HEK293 (cell line): ENCODE measurements around the gene LNX1.

Experiments
- CTCF ChIA-PET: fragments of 350-600 bp; formaldehyde crosslinking; extraction: SDS; loops from one replicate; lab custom pipeline; 2021; ENCODE audit warnings: antibody characterized with exemption; lab: Yijun Ruan, JAX
- POLR2A ChIA-PET: fragments of 300-600 bp; formaldehyde crosslinking; extraction: SDS; loops from one replicate; lab custom pipeline; 2020; ENCODE audit warnings: antibody characterized with exemption, inconsistent platforms; lab: Yijun Ruan, JAX
- H3K27ac ChIP-seq: fragments of 200-500 bp; sonication (Bioruptor generic); 2 replicates; pipeline ENCODE4 v1.5.1; 2014; ENCODE audit warnings: low read depth, low read length, control low read depth, inconsistent platforms; ENCODE audit errors: extremely low read depth
- H3K36me3 ChIP-seq, 2 experiments: fragments of 200-500 bp in 1 of 2; sonication (Bioruptor generic) in 1 of 2; 1 replicate in 1 of 2; 2 replicates in 1 of 2; pipeline ENCODE4 v1.5.1; 2014 to 2017; ENCODE audit warnings: inconsistent platforms in 2 of 2, low read length in 2 of 2; ENCODE audit not compliant: control insufficient read depth in 2 of 2, insufficient read depth in 1 of 2
- H3K4me1 ChIP-seq: fragments of 200-500 bp; sonication (Bioruptor generic); 2 replicates; pipeline ENCODE4 v1.5.1; 2014; ENCODE audit warnings: mild to moderate bottlenecking, low read length, inconsistent platforms; ENCODE audit not compliant: control insufficient read depth, insufficient read depth
- H3K4me3 ChIP-seq: 2 replicates; pipeline ENCODE4 v1.5.1; 2011; ENCODE audit warnings: low read depth, mild to moderate bottlenecking, control low read depth, low read length, moderate library complexity
- H3K9me3 ChIP-seq: fragments of 200-500 bp; sonication (Bioruptor generic); 2 replicates; pipeline ENCODE4 v1.5.1; 2014; ENCODE audit warnings: low read depth, low read length, inconsistent platforms; ENCODE audit not compliant: control insufficient read depth, insufficient read depth
- GLI4 ChIP-seq: fragments of 450-650 bp; formaldehyde crosslinking; IDR thresholded peaks from 2 replicates; pipeline ENCODE4 v1.5.1; 2016; ENCODE audit warnings: missing biosample characterization, missing genetic modification characterization
- GLIS1 ChIP-seq: fragments of 450-650 bp; formaldehyde crosslinking; IDR thresholded peaks from 2 replicates; pipeline ENCODE4 v1.5.1; 2016; ENCODE audit warnings: missing biosample characterization, missing genetic modification characterization
- HIC1 ChIP-seq: fragments of 450-650 bp; formaldehyde crosslinking; IDR thresholded peaks from 2 replicates; pipeline ENCODE4 v1.5.1; 2016; ENCODE audit warnings: missing biosample characterization, missing genetic modification characterization
- KLF16 ChIP-seq: fragments of 450-650 bp; formaldehyde crosslinking; IDR thresholded peaks from 2 replicates; pipeline ENCODE4 v1.5.1; 2017; ENCODE audit warnings: missing biosample characterization, missing genetic modification characterization
- PRDM1 ChIP-seq: fragments of 450-650 bp; formaldehyde crosslinking; IDR thresholded peaks from 2 replicates; pipeline ENCODE4; 2016; ENCODE audit warnings: missing biosample characterization, missing genetic modification characterization
- PRDM10 ChIP-seq: fragments of 450-650 bp; formaldehyde crosslinking; IDR thresholded peaks from 2 replicates; pipeline ENCODE4 v1.5.1; 2016; ENCODE audit warnings: missing biosample characterization, missing genetic modification characterization
- REPIN1 ChIP-seq: fragments of 450-650 bp; formaldehyde crosslinking; IDR thresholded peaks from 2 replicates; pipeline ENCODE4 v1.5.1; 2017; ENCODE audit warnings: missing biosample characterization, missing genetic modification characterization, low read depth
- ZNF10 ChIP-seq: fragments of 450-650 bp; formaldehyde crosslinking; IDR thresholded peaks from 2 replicates; pipeline ENCODE4 v1.5.1; 2017; ENCODE audit warnings: missing biosample characterization, missing genetic modification characterization
- ZNF214 ChIP-seq: fragments of 450-650 bp; formaldehyde crosslinking; IDR thresholded peaks from 2 replicates; pipeline ENCODE4 v1.5.1; 2017; ENCODE audit warnings: missing biosample characterization, mild to moderate bottlenecking, missing genetic modification characterization, borderline replicate concordance
- ZNF221 ChIP-seq: fragments of 450-650 bp; formaldehyde crosslinking; IDR thresholded peaks from 2 replicates; pipeline ENCODE4 v1.5.1; 2017; ENCODE audit warnings: missing biosample characterization, missing genetic modification characterization, borderline replicate concordance
- ZNF335 ChIP-seq: fragments of 450-650 bp; formaldehyde crosslinking; conservative IDR thresholded peaks from 2 replicates; pipeline ENCODE4 v1.5.1; 2016; ENCODE audit warnings: missing biosample characterization, missing genetic modification characterization
- ZNF391 ChIP-seq: fragments of 450-650 bp; formaldehyde crosslinking; IDR thresholded peaks from 2 replicates; pipeline ENCODE4 v1.5.1; 2016; ENCODE audit warnings: low read depth, missing biosample characterization, missing genetic modification characterization, borderline replicate concordance
- ZNF48 ChIP-seq: fragments of 450-650 bp; formaldehyde crosslinking; IDR thresholded peaks from 2 replicates; pipeline ENCODE4 v1.5.1; 2016; ENCODE audit warnings: missing biosample characterization, missing genetic modification characterization
- ZNF585B ChIP-seq: fragments of 450-650 bp; formaldehyde crosslinking; IDR thresholded peaks from 2 replicates; pipeline ENCODE4 v1.5.1; 2016; ENCODE audit warnings: missing biosample characterization, missing genetic modification characterization
- ZNF654 ChIP-seq: fragments of 450-650 bp; formaldehyde crosslinking; IDR thresholded peaks from 2 replicates; pipeline ENCODE4 v1.5.1; 2016; ENCODE audit warnings: low read depth, missing biosample characterization, missing genetic modification characterization
- ZNF664 ChIP-seq: fragments of 450-650 bp; formaldehyde crosslinking; IDR thresholded peaks from 2 replicates; pipeline ENCODE4 v1.5.1; 2016; ENCODE audit warnings: missing biosample characterization, missing genetic modification characterization
- ZNF76 ChIP-seq: fragments of 450-650 bp; formaldehyde crosslinking; IDR thresholded peaks from 2 replicates; pipeline ENCODE4; 2016; ENCODE audit warnings: low read depth, missing biosample characterization, missing genetic modification characterization, borderline replicate concordance
- ZNF843 ChIP-seq: fragments of 450-650 bp; formaldehyde crosslinking; IDR thresholded peaks from 2 replicates; pipeline ENCODE4 v1.5.1; 2016; ENCODE audit warnings: missing biosample characterization, missing genetic modification characterization
- TF ChIP-seq, protein P1 (sequence below): fragments of 450-650 bp; formaldehyde crosslinking; IDR thresholded peaks from 2 replicates; pipeline ENCODE4 v1.5.1; 2016; ENCODE audit warnings: missing biosample characterization, missing genetic modification characterization, low read depth
- TF ChIP-seq, protein P2 (sequence below): fragments of 450-650 bp; formaldehyde crosslinking; IDR thresholded peaks from 2 replicates; pipeline ENCODE4 v1.5.1; 2017; ENCODE audit warnings: missing biosample characterization, missing genetic modification characterization

The LNX1 gene

DNA sequence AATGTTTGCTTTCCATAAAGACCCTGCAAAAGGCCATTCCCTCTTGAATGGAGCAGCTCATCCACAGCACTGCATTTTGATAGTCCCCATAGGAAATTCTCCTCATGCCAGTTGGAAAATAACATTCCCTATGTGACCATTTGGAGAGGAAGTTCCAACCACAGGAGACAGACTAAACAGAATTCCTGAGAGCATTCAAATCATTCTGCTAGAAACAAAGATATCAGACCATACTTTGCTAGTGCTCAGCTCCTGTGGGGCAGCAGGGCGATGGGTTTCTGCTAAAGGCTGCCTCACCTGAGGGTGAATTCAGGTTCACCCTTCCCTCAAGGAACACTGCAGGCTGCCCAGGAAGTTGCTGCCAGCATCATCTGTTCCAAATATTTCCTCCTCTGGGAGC, 58.8 kb downstream of the LNX1 start (continued):
- TF ChIP-seq ZNF10 (tag by site-specific recombination) (no peak), GLIS1 (tag by site-specific recombination) (no peak), ZNF48 (no peak), ZNF335 (tag by site-specific recombination) (no peak), ZNF221 (tag by site-specific recombination) (no peak), ZNF391 (tag by site-specific recombination) (no peak)

DNA sequence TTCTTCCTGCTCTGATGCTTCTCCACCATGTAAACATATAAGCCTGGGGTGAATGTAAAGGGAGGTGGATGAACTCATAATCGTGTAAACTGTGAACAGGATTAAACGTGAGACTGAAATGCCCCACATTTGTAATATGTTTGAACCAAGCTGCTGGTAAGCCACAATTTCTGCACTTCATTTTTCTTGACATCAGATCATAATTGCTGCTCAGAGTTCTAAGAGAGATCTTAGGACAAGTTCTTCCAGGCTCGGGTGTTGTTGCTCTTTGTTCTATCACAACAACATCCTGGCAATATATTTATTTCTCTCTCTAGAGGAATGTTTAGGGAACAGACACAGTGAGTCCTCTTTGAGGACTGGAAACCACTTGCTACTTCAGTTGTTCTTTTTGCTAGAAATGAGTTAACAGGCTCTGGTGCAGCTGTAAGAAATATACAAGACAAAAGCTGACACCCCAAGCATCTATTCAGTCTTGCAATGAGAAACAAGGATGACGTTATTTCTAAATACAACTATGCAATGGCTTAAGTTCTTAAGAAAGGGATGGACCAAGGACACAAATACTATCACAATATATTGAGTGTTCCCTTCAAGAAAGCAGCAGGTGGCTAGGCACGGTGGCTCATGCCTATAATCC, 59.6 kb downstream of the LNX1 start:
- Histone ChIP-seq H3K27ac (no peak overlapping the region), H3K9me3 (no peaks in the 10 kb centered on the region), H3K4me3 (no peak overlapping the region), H3K4me1 (no peaks in the 10 kb centered on the region), H3K36me3 (no peaks in the 10 kb centered on the region)
- ChIA-PET POLR2A (no interaction called here), CTCF (interaction anchor here (0.6 to 0.7 kb wide), 2 partner anchors 21 to 554 kb away, joined by 3 read pairs; no protein-coding TSS in a partner anchor)
- TF ChIP-seq, protein P1, sequence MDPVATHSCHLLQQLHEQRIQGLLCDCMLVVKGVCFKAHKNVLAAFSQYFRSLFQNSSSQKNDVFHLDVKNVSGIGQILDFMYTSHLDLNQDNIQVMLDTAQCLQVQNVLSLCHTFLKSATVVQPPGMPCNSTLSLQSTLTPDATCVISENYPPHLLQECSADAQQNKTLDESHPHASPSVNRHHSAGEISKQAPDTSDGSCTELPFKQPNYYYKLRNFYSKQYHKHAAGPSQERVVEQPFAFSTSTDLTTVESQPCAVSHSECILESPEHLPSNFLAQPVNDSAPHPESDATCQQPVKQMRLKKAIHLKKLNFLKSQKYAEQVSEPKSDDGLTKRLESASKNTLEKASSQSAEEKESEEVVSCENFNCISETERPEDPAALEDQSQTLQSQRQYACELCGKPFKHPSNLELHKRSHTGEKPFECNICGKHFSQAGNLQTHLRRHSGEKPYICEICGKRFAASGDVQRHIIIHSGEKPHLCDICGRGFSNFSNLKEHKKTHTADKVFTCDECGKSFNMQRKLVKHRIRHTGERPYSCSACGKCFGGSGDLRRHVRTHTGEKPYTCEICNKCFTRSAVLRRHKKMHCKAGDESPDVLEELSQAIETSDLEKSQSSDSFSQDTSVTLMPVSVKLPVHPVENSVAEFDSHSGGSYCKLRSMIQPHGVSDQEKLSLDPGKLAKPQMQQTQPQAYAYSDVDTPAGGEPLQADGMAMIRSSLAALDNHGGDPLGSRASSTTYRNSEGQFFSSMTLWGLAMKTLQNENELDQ (tag by site-specific recombination), result no peak
- TF ChIP-seq ZNF654 (tag by site-specific recombination), result no peak
- no peak for TF ChIP-seq ZNF585B (tag by site-specific recombination)
- TF ChIP-seq, protein P2, sequence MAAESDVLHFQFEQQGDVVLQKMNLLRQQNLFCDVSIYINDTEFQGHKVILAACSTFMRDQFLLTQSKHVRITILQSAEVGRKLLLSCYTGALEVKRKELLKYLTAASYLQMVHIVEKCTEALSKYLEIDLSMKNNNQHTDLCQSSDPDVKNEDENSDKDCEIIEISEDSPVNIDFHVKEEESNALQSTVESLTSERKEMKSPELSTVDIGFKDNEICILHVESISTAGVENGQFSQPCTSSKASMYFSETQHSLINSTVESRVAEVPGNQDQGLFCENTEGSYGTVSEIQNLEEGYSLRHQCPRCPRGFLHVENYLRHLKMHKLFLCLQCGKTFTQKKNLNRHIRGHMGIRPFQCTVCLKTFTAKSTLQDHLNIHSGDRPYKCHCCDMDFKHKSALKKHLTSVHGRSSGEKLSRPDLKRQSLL (tag by site-specific recombination), result no peak
- TF ChIP-seq ZNF335 (tag by site-specific recombination), result no peak
- no peak for TF ChIP-seq ZNF76 (tag by site-specific recombination)
- no peak for TF ChIP-seq PRDM10 (tag by site-specific recombination)
- no peak for TF ChIP-seq ZNF843
- no peak for TF ChIP-seq ZNF664 (tag by site-specific recombination)
- TF ChIP-seq KLF16 (tag by site-specific recombination), result no peak
- no peak for TF ChIP-seq HIC1
- no peak for TF ChIP-seq ZNF214
- no peak for TF ChIP-seq GLI4
- no peak for TF ChIP-seq REPIN1 (tag by site-specific recombination)
- TF ChIP-seq PRDM1 (tag by site-specific recombination), result no peak
